Measurements from ENCODE around the gene CELA3B.
A peak's percentile ranks its signal among the peaks of the same experiment; 100 is the strongest.

Gene CELA3B

DNA sequence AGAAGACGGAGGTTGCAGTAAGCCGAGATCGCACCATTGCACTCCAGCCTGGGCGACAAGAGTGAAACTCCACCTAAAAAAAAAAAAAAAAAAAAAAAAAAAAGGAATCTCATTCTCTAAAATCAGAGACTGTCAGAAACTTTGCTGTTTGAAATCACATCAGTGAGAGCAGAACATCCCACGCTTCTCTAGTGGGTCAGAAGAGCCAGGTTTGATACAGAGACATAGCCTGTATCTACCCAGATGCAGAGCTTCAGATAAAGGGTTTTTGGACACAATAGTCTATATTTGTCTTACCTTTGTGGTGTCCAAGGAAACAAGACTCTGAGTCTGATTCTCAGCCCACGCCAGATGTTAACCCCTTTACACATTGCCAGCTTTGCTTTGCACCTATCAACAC is 44.2 kb downstream of the CELA3B start:
- DNase-seq (ENCODE audit: low spot score), result no peak
- no peak overlapping the region for H3K27ac ChIP-seq
- H3K4me3 ChIP-seq, result no peak overlapping the region
- no peak for TF ChIP-seq CTCF (IDR thresholded peaks at IDR 0.05)

DNA sequence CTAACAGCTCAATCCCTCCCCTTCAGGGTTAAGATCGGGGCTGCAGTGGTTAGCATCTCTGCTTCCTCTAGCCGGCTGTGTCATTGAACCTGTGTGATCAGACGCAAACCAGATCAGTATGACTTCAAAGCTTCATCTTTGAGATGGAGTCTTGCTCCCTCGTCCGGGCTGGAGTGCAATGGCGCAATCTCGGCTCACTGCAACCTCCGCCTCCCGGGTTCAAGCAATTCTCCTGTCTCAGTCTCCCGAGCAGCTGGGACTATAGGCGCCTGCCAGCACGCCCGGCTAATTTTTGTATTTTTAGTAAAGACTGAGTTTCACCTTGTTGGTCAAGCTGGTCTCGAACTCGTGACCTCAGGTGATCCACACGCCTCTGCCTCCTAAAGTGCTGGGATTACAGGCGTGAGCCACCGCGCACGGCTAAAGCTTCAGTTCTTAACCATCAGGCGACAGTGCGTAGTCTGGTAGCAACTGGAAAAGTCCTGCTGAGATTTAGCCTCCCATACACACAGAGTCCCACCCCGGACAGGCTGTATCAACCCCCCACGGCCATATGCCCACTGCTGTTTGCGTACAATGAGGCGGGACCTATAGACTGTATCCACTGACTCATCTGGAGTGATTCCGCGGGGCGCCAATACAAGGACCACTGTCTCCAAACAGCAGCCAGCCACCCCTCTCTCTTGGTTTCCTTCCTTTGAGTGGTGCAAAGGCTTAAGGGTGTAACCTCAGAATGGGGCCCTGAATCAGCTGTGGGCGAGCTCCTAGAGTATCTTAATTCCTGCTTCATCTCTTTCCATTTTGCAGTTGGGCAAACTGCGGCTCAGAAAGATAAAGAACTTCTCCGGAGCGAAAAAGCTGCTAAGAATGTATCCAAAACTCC is 47.9 kb downstream of the CELA3B start:
- Histone ChIP-seq H3K27ac (peak overlapping the region; percentile 94 to 100), H3K4me3 (peak overlapping the region; percentile 97)
- TF ChIP-seq CTCF (IDR thresholded peaks at IDR 0.05), result no peak
- DNase-seq (ENCODE audit: low spot score), result peak; percentile 84

DNA sequence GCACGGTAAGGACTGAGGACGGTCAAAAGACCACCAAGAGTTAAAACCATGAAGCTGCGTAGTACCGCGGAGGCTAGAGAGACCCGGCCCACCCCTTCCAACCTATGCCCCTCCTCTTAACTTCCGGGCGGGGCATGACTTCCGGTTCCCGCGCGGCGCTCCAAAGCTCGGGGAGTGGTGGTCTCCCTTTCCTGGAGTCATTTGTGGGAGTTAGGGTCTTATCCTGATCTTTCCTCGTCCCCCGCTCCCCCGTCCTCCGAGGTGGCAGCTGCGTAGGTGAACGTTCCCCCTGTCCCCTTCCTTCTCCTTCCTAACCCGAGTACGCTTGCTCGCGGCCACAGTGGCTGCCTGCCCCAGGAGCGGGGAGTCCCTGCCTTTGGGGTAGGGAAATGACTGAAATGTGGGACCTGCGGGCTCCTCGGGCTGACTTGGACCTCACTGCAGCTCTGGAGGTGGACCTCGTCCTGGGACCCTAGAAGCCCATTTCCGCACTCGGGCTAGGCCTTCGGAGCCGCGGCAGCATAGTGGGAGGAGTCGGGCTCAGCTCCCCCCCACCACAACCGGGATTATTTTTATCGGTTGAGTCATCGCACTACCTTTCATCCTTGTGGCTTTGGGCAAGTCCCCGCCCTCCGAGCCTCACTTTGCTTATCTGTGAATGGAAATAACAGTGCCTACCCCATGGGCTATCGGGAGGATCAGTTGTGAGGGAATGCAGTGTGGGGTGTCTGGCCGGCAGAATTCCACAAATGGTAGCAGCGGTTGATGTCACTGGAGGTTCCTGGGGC is 48.7 kb downstream of the CELA3B start:
- Histone ChIP-seq H3K27ac (peak overlapping the region; percentile 94 to 100), H3K4me3 (peak overlapping the region; percentile 97)
- no peak for TF ChIP-seq CTCF (IDR thresholded peaks at IDR 0.05)
- peak; percentile 90 for DNase-seq (ENCODE audit: low spot score)

DNA sequence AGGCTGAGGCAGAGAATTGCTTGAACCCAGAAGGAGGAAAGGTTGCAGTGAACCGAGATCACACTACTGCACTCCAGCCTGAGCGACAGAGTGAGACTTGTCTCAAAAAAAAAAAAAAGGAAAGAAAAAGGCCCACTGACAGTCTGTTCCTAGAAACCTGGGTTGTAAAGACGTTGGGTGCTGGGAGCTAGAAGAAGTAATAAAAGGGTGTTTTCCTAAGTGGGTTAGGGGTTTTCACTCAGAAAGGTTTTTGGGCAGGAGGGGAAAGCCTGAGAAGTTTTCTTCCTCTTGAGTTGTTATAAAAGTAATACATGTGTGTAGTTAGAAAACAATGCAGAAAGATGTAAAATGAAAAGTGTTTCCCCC is 50.1 kb downstream of the CELA3B start:
- DNase-seq (ENCODE audit: low spot score), result no peak
- Histone ChIP-seq H3K4me3 (no peak overlapping the region), H3K27ac (no peak overlapping the region)
- no peak for TF ChIP-seq CTCF (IDR thresholded peaks at IDR 0.05)

DNA sequence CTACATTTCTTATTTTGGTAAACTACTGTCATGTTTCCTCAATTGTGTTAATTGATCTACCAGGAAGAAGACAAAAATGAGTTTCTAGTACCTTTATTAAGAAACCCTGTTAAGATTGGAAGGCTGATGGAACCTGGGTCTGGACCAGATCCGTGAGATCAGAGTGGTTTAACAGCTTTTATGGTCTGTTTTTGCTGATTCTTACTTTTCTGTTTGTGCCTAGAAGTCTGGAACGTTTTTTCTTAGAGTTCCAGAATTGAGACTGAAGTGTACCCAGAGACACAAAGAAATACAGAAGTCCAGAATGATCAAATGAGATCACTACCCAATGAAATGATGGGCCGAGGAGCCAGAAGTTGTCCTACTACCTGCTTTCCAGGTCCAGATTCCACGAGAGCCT is 53.2 kb downstream of the CELA3B start:
- no peak for DNase-seq (ENCODE audit: low spot score)
- H3K4me3 ChIP-seq, result no peak overlapping the region
- H3K27ac ChIP-seq, result no peak overlapping the region
- no peak for TF ChIP-seq CTCF (IDR thresholded peaks at IDR 0.05)

GRCh38 chr1:22030473-22030872 is 53.7 kb downstream of the CELA3B start:
- TF ChIP-seq CTCF (IDR thresholded peaks at IDR 0.05), result no peak
- Histone ChIP-seq H3K27ac (no peak overlapping the region), H3K4me3 (no peak overlapping the region)
- DNase-seq (ENCODE audit: low spot score), result no peak
